Transverse colon (tissue), 4 donors: ENCODE data around the gene CDK5. TPM values are rescaled to one million over a fixed set of nuclear protein-coding genes. Genes with fewer than 3 reads are reported as not detected.
A peak's percentile ranks its signal among the peaks of the same experiment; 100 is the strongest.

Experiments used
- DNase-seq: peaks from one replicate; pipeline ENCODE4 v3.0.0-alpha.2; 2019
- H3K27ac ChIP-seq, 4 donors: fragments of 200-600 bp; sonication (generic); 2 replicates each; pipeline ENCODE4 v1.5.1; 2016 to 2018; ENCODE audit warnings: inconsistent platforms in 4 of 4
- H3K27me3 ChIP-seq: fragments of 200-600 bp; sonication (generic); 2 replicates; pipeline ENCODE4 v1.5.1; 2017; ENCODE audit warnings: inconsistent platforms
- H3K36me3 ChIP-seq, 4 donors: fragments of 200-600 bp; sonication (generic); 2 replicates each; pipeline ENCODE4 v1.5.1; 2017 to 2019; ENCODE audit warnings: inconsistent platforms in 4 of 4
- H3K4me1 ChIP-seq, 4 donors: fragments of 200-600 bp; sonication (generic); 2 replicates each; pipeline ENCODE4 v1.5.1; 2017 to 2020; ENCODE audit warnings: inconsistent platforms in 4 of 4
- H3K4me3 ChIP-seq, 4 donors: fragments of 200-600 bp; sonication (generic); 1 replicate in 1 of 4; 2 replicates in 3 of 4; pipeline versions ENCODE4 v1.5.1 to v1.6.1; 2017 to 2019; ENCODE audit warnings: inconsistent platforms in 4 of 4
- H3K9me3 ChIP-seq, 2 donors: fragments of 200-600 bp; sonication (generic); 2 replicates each; pipeline ENCODE4 v1.5.1; 2017 to 2019; ENCODE audit warnings: inconsistent platforms in 2 of 2
- EP300 ChIP-seq: sonication (generic); formaldehyde crosslinking; IDR thresholded peaks from one replicate; pipeline ENCODE4 v1.6.1; 2017; ENCODE audit warnings: antibody characterized with exemption, low read depth
- POLR2A ChIP-seq: fragments of 450-650 bp; IDR thresholded peaks from one replicate; pipeline ENCODE4 v1.6.1; 2016; ENCODE audit warnings: antibody characterized with exemption, mild to moderate bottlenecking, moderate library complexity
- POLR2AphosphoS5 ChIP-seq, 3 donors: sonication (generic); formaldehyde crosslinking; IDR thresholded peaks; one replicate each; pipeline ENCODE4 v1.6.1; 2016; ENCODE audit warnings: antibody characterized with exemption in 3 of 3
- WGBS, 2 donors: methylation state at CpG; one replicate each; pipeline ENCODE4 v1.1.5; 2018; ENCODE audit warnings: low coverage in 1 of 2; 5-methylcytosine and 5-hydroxymethylcytosine counted together
- in situ Hi-C, 4 donors: fragments of 200-750 bp; cut with MboI; loops; one replicate each; pipeline versions ENCODE4 v1.15.0 to v1.15.1; 2017; ENCODE audit warnings: low sequenced_read_pairs in 3 of 4, low pct_ligation_motif_present in 1 of 4, low pct_unique_long_range_greater_than_20kb in 1 of 4
- intact Hi-C: fragments of 100-400 bp; cut with DNase I; formaldehyde crosslinking; loops from one replicate; pipeline ENCODE4 v1.15.1; 2023; ENCODE audit warnings: low total_unique reads
- total RNA-seq, 4 donors: library from RNA; depleted of rRNA; stranded (reverse); fragments of >200 nt; gene quantifications; one replicate each; pipeline ENCODE4 v1.1.0, GENCODE V29; 2016
- TF ChIP-seq, protein P1 (sequence below), 5 experiments: fragments of 200-600 bp in 3 of 5; fragments of 450-650 bp in 2 of 5; sonication (generic) in 3 of 5; IDR thresholded peaks; 1 replicate in 2 of 5; 2 replicates in 3 of 5; pipeline ENCODE4 v1.5.1; 2016 to 2017; ENCODE audit warnings: antibody characterized with exemption in 5 of 5, inconsistent platforms in 3 of 5, mild to moderate bottlenecking in 2 of 5, moderate library complexity in 1 of 5

Gene CDK5
- total RNA-seq, 4 donors from 2014 or later: 1.1 to 33.8 (median 10.7) TPM

DNA sequence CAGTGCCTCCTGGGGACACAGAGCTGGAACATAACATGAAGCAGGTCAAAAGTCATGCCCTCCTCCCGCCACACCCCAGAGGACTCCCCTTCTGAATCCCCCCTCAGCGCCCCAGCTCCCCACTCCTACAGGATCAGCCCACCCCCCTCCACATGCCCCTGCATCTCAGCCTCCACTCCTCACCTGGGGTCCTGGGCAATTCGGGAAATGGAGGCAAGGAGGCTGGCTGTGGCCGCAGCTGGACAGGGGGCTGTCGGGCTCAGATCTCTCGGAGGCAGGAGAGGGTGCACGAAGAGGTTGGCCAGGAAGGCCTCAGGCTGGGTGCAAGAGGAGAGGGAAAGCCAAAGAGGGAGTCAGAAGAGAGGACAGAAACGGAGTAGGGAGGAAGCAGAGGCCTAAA, 41.2 kb downstream of the CDK5 start:
- in situ Hi-C loops: no loop called here
- Histone ChIP-seq H3K27ac (no peak overlapping the region), H3K36me3 (no peaks in the 10 kb centered on the region), H3K9me3 (no peaks in the 10 kb centered on the region), H3K4me3 (no peak overlapping the region), H3K27me3 (peaks cover 43% of the 10 kb centered on the region), H3K4me1 (peaks cover 29 to 42% (median 34%) of the 10 kb centered on the region in 4 donors)
- intact Hi-C loops: no loop called here
- no peak for DNase-seq
- TF ChIP-seq EP300 (no peak), POLR2A (no peak), POLR2AphosphoS5 (IDR thresholded peaks at IDR 0.05) (no peak)
- TF ChIP-seq, protein P1, sequence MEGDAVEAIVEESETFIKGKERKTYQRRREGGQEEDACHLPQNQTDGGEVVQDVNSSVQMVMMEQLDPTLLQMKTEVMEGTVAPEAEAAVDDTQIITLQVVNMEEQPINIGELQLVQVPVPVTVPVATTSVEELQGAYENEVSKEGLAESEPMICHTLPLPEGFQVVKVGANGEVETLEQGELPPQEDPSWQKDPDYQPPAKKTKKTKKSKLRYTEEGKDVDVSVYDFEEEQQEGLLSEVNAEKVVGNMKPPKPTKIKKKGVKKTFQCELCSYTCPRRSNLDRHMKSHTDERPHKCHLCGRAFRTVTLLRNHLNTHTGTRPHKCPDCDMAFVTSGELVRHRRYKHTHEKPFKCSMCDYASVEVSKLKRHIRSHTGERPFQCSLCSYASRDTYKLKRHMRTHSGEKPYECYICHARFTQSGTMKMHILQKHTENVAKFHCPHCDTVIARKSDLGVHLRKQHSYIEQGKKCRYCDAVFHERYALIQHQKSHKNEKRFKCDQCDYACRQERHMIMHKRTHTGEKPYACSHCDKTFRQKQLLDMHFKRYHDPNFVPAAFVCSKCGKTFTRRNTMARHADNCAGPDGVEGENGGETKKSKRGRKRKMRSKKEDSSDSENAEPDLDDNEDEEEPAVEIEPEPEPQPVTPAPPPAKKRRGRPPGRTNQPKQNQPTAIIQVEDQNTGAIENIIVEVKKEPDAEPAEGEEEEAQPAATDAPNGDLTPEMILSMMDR (IDR thresholded peaks at IDR 0.05): no peak
- 92 to 96% methylated on average over 4 to 8 of the region's 8 CpGs for WGBS, 2 donors

DNA sequence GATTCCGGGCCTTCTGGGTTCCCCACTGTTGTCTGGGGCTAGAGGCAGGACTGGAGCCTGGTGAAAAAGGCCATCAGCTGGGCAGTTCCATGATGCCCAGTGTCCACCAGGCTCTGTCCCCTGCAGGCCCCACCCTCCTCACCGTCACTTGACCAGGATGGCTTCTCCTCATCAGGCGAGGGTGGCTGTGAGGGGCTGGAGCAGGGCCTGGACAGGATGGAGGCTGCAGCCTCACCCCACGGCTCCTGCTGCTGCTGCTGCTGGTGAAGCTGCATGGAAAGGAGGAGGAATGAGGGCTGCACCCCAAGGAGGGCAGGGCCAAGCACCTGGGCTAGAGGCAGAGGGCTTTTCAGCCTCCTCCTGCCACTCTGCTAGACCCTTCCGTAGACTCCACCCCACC, 41.7 kb downstream of the CDK5 start:
- H3K4me1 ChIP-seq: peaks cover 29 to 46% (median 34%) of the 10 kb centered on the region in 4 donors
- H3K4me3 ChIP-seq: no peak overlapping the region
- DNase-seq: no peak
- WGBS, 2 donors: 89% methylated on average over 5 of the region's 5 CpGs; no CpG with 5 or more reads in 1 of the 2 donors
- TF ChIP-seq POLR2A (no peak), EP300 (no peak)
- TF ChIP-seq, protein P1 (IDR thresholded peaks at IDR 0.05): no peak
- in situ Hi-C loops: no loop called here
- H3K27ac ChIP-seq: no peak overlapping the region
- H3K27me3 ChIP-seq: peaks cover 38% of the 10 kb centered on the region
- no peaks in the 10 kb centered on the region for H3K36me3 ChIP-seq
- H3K9me3 ChIP-seq: no peaks in the 10 kb centered on the region
- intact Hi-C loops: no loop called here

DNA sequence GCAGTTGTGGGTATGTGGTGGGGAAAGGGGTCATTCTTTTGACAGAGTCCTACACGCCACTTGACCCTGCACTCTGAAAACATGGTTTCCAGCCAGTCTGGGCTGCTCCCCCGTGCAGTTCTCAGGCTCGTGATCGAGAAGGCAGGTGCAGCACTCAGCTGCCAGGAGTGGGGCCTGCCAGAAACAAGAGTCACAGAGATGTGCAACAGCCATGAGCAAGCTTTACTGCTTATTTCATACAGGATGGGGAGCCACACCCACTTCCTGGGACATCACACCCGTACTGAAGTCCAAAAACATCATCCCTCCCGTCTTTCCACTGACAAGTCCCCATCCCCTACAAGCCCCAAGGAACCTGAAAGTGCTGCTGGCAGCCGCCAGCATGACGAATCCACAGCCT, 42.7 kb downstream of the CDK5 start:
- intact Hi-C loops: no loop called here
- Histone ChIP-seq H3K36me3 (no peaks in the 10 kb centered on the region), H3K27ac (no peak overlapping the region), H3K4me3 (no peak overlapping the region), H3K27me3 (peaks cover 28% of the 10 kb centered on the region), H3K9me3 (no peaks in the 10 kb centered on the region), H3K4me1 (peaks cover 29 to 53% (median 34%) of the 10 kb centered on the region in 4 donors)
- 49 to 72% methylated on average over 4 to 8 of the region's 8 CpGs for WGBS, 2 donors
- DNase-seq: peak; percentile 49
- in situ Hi-C loops: no loop called here
- TF ChIP-seq, protein P1 (IDR thresholded peaks at IDR 0.05): no peak
- TF ChIP-seq POLR2AphosphoS5 (IDR thresholded peaks at IDR 0.05): peak in 1 of 3 donors; percentile 6

DNA sequence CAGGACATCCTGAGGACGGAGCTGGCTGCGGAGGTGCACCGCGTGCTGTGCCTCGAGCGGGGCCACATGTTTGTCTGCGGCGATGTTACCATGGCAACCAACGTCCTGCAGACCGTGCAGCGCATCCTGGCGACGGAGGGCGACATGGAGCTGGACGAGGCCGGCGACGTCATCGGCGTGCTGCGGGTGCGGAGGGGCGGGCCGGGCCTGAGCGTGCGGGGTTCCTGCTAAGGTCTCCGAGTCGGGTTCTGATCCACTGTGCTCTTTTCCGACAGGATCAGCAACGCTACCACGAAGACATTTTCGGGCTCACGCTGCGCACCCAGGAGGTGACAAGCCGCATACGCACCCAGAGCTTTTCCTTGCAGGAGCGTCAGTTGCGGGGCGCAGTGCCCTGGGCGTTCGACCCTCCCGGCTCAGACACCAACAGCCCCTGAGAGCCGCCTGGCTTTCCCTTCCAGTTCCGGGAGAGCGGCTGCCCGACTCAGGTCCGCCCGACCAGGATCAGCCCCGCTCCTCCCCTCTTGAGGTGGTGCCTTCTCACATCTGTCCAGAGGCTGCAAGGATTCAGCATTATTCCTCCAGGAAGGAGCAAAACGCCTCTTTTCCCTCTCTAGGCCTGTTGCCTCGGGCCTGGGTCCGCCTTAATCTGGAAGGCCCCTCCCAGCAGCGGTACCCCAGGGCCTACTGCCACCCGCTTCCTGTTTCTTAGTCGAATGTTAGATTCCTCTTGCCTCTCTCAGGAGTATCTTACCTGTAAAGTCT, 43.8 kb downstream of the CDK5 start:
- Histone ChIP-seq H3K27me3 (peaks cover 18% of the 10 kb centered on the region), H3K36me3 (no peaks in the 10 kb centered on the region), H3K9me3 (no peaks in the 10 kb centered on the region), H3K27ac (peak overlapping the region; percentile 3 to 14 (median 9)), H3K4me1 (peaks cover 27 to 49% (median 31%) of the 10 kb centered on the region in 4 donors), H3K4me3 (peak overlapping the region in 3 of 4 donors; percentile 3 to 30 (median 23))
- TF ChIP-seq, protein P1 (IDR thresholded peaks at IDR 0.05): peak in 1 of 5 experiments; percentile 14
- no peak for TF ChIP-seq POLR2A
- in situ Hi-C loops: no loop called here
- intact Hi-C loops: no loop called here
- peak; percentile 81 for DNase-seq
- WGBS, 2 donors: 40 to 69% methylated on average over 1 to 55 of the region's 55 CpGs
